Gastroesophageal sphincter (tissue), 3 donors: ENCODE results near the gene MYOF.

Experiments used
- CTCF ChIP-seq, 4 experiments: fragments of 200-600 bp in 2 of 4; fragments of 450-650 bp in 2 of 4; sonication (generic) in 1 of 4; IDR thresholded peaks; one replicate each; pipeline ENCODE4 v1.5.1; 2017 to 2019; ENCODE audit warnings: antibody characterized with exemption in 4 of 4, mild to moderate bottlenecking in 2 of 4, moderate library complexity in 2 of 4
- EP300 ChIP-seq: sonication (generic); formaldehyde crosslinking; IDR thresholded peaks from one replicate; pipeline ENCODE4 v1.6.1; 2017; ENCODE audit warnings: antibody characterized with exemption, mild to moderate bottlenecking
- POLR2A ChIP-seq, 2 donors: fragments of 450-650 bp; IDR thresholded peaks; one replicate each; pipeline ENCODE4 v1.6.1; 2017; ENCODE audit warnings: antibody characterized with exemption in 2 of 2, mild to moderate bottlenecking in 2 of 2, moderate library complexity in 1 of 2
- POLR2AphosphoS5 ChIP-seq: sonication (generic); formaldehyde crosslinking; IDR thresholded peaks from one replicate; pipeline ENCODE4 v1.6.1; 2017; ENCODE audit warnings: antibody characterized with exemption

- peak; percentile 95 for TF ChIP-seq POLR2AphosphoS5
- no peak for TF ChIP-seq CTCF (IDR thresholded peaks at IDR 0.05)
- TF ChIP-seq POLR2A (IDR thresholded peaks at IDR 0.05): peak; percentile 35 to 54
- peak; percentile 83 for TF ChIP-seq EP300
These were observed 44.8 kb downstream of the MYOF start for GRCh38 chr10:93437086-93437945.
